COLO829 (cell line): ENCODE measurements around the gene PALD1.
A peak's percentile ranks its signal among the peaks of the same experiment; 100 is the strongest.

Experiments
- DNase-seq: peaks from one replicate; pipeline ENCODE4 v3.0.0; 2012; ENCODE audit warnings: low spot score

The PALD1 gene

DNA sequence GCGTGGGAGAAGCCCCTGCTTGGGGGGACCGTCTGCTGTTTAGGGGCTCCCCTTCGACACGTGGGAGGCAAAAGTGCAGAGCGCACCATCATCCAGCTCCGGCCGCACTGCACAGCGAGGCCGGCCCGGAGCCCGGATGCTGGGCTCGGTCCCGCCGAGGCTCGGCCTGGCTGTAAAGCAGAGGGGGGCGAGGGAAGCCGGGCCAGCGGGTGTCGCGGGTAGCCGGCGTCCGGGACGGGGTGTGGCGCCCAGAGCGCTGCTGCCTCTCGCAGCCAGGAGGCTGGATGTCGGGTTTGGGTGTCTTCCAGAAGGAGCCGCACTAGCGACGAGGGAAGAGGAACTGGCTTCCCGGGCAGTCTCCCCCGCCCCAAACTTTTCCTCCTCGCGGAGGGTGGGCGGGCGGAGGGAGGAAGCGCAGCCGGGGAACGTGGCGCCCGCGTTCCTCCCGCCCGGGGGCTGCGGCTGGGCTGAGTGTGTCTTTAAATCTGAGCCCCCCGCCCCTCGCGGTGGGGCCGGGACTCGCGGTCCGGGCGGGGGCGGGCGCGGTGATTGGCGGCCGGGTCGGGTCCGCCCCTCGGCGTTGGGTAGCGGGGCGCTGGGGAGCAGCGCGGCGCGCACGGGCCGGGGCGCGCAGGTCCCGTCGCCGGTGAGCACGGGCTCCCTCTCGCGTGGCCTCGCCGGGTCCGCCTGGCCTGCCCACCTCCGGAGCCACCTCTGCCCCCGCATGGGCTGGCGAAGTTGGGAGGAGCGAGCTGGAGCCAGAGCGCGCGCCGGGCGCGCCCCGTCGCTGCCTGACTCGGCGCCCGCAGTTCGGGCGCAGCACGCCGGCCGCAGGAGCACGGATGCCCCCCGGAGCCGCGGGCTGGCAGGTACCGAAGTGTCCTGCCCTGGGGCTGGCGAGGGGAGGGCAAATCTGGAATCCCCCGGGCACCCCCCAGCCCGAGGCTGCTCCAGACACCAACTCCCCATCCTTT is at the start of gene PALD1:
TSS of gene PALD1 (plus strand) at position 577 of the 974 bp plus-strand sequence. CDS start 47,185 bp downstream, outside the sequence.
- DNase-seq, result no peak

DNA sequence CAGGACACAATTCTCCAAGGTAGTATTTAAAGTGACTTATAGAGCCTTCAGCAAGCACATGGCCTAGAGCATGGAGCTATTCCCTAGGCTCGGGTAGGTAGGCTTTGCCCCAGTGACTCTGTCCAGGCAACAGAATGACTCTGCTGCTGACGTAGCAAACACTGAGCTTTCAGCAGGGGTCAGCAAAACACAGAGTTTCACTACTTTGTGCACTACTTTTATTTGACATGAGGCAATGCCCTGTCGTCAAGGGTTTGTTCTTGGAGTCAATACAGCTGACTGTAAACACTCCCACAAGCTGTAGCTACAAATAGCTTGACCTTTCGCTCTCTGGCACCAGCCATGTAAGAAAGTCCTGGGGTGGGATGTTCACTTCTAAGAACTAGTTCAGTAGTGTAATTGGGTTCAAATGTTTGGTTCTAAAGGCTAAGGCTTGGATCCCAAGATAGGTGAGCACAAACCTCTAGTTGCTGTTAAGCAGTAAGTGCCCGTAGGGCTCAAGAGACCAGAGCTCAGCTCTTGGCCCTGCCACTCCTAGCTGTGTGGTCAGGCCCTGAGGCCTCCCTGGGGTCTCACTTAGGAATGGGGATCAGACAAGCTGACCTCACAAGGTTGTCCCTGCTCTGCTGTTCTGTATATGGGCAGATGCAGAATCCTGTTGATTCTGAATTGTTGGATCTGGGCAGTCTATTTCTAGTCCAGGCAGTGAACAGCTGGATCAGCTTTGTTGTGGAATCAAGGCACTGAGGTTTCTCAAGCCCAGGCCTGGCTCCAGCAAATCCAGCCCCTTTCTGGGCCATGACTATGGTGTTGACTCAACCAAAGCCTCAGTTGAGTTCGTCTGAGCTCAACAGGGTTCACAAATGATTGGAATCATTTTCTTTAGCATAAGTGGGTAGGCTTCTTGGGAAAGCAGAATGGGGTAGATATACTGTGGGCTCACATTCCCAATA is 47.8 kb upstream of the PALD1 start:
- no peak for DNase-seq

DNA sequence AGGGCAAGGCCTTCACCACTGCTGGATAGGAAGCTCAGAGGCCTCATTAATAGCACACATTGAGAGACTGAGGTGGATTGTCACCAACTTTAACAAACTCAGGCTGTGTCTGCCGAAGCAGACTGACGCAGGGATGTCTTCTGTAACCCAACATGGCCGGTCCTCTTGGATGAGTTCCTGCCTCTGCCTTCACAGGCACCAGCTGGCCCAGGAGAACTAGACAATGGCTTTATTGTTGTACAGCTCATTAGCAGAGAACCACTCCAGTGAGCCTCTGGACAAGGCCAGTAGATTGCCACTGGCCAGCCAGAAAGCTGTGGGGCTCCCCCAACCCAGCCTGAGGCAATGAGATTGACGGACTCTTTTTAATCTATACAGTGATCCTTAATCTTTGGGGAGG is 46.5 kb upstream of the PALD1 start:
- peak; percentile 79 for DNase-seq

DNA sequence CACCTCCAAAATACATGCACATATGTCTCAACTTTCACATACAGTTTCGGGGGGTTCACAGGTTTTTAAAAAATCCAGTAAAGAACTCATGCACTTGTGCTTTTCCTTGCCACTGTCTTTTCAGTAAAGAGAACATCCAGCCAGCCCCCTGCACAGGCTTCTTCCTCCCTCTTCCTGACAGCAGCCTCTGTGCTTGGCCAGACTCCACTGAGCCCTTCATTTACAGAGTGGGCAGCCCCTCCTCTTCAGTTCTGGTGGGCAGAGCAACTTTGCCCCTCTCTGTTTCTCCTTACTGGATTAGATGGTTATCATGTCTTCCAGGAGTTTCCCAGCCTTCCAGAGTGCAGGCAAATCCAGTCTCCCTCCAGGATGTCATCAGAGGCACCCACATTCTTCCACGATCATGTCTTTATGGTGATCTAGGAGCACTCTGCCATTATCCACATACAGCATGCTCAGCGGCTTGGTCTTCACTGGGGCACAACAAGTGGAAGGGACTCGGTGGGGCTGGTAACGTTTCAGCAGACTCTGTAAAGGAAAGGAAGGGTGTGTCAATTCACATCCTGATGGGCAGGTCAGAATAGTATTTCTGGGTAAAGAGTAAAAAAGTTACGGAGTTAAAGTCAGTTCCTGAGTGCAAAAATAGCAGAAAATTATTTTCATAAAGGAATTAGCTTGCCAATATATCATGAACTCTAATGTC is 45.9 kb upstream of the PALD1 start:
- DNase-seq, result no peak

DNA sequence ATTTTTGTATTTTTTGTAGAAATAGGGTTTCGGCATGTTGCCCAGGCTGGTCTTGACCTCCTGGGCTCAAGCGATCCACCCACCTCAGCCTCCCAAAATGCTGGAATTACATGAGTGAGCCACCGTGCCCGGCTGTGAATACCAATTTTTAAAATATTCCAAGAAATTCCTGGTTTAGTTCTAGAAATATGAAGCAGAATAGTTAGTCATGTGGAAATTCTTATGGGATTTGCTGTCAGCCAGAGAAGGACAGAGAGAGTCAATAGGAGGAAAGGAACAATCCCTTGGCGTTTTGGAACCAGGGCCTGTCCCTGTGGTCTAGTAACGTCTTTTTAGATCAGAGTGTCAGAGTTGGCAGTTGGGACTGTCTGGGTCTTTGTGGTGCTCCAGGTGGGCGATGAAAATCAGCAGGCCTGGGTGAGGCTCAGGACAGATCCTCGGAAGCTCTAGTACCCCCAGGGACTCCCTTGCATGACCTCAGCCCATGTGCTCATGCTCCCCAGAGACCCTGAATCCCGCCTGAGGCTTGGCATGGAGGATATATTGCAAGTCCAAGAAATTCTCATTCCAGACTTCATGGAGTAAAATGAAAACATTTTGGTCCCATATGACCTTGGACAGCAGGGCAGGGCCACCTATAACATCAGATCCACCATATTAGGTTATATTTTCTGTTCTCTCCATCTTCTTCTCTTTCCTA is 44.8 kb upstream of the PALD1 start:
- no peak for DNase-seq

DNA sequence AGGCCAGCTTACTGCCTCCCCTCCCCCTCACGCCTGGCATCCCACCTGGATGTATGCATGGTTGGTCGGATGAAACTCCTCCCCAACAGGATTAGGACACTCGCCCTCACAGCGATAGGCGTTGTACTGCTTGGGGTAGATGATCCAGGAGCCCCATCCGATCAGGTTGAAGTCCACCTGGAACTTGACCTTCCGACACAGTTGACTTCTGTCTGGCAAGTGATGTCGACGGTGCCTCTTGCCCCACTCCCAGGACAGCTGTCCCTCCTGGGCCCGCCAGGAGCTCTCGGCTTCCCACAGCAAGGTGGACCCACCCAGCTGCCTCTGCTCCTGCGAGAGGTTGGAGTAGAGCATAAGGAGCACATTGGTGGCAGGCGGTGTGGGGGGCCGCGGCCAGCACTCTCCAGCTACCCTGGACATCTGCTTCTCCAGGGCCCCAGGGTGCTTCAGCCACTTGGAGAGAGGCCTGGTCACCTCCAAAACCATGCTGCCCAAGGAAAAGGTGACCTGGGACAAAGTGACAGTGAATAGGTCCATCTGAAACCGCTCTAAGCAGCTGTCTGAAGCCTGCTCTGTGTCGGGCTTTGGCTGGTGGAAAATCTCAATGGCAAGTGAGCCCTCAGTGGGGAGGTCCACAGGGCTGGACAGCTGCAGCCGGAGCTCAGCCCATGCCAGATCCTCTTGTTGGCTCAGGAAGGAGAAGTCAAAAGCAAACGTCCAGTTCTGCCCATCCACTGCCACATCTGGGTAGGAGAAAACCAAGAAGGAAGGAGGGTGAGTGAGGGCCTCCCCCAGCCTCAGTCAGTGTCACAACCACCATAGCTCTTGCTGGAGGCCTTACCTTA is 43.1 kb upstream of the PALD1 start:
- DNase-seq, result no peak

DNA sequence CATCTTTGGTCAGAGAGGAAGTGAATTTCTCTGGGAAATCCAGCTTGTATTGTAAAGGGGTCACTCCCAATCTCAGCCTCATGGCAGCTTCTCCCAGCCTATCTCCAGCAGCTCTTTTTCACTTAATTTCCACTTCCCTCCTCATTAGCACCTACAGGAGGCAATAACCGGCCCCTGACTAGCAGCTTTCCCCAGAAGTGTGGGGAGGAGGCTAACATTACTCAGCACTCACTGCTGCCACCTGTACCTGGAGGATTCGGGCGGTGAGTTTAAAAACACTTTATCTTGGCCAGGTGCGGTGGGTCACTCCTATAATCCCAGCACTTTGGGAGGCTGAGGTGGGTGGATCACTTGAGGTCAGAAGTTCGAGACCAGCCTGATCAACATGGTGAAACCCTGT is 40.8 kb upstream of the PALD1 start:
- DNase-seq, result no peak

DNA sequence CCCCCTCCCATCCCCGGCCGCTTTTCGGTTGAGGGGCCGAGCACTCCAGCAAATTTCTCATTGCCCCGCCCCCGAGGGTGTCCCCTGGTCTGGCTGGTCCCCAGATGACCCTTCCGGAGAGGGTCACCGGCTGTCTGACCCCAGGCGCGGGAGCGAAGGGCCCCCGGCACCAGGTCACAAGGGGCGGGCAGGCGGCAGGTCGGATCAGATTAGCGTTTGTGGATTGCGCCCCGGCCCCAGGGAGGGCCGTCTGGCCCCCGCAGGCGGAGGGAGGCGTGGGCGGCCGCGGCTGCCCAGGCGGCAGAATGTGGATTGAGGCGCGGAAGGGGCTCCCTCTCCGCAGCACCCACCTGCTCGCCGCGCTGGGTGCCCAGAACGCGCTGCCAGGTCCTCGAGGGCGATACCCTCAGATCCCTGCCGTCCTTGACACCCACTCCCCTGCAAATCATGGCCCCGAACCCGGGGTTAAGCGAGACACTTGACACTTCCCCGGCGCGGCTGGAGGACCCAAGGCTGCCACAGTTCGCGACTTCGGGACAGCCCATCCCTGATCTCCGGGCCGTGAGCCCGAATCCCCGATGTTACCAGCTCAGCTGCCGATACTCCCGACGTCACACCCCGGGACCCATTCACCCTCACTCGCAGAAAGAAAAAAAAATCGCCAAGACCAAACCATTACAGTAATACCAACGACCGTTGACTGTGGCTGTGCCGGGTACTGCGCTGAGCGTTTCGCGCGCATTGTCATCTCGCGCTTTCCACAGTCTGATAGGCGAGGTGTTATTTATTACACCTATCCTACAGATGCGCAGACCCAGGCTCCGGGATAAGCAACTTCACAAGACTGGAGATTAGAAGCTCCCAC is 38.0 kb upstream of the PALD1 start:
- no peak for DNase-seq

DNA sequence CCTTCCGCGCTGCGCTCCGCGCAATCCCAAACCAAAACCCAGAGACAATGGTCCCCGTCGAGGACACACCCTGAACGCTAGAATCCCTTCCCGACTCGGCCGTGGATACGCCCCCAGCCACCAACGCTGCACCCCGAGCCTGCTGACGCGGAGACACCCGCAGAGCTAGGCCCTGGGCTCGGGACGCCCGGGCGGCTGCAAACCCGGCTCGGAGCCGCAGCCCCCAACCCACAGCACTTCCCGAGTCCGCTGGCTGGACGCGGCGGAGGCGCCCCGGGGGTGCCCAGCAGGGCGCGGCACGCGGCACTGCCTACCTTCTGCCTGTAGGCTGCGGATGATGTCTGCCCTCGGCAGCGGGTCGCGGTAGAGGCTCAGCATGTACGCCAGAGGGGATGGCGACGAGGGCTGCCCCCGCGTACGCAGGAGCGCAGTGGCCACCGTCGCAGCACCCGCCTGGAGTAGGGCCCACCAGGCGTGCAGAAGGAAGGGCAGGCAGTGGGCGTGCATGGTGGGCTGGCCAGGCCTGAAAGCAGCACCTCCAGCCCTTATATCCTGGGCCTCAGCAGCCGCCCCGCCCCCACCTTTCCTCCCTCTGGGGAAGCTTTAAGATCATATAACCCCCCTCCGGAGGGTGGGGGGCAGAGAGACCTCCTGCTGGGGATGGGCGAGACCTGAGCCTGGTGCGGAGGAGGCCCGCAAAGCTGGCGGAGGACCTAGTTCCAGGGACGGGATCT is 37.2 kb upstream of the PALD1 start, which contains the start of gene NODAL:
TSS of gene NODAL (minus strand) at position 521 of the 734 bp plus-strand sequence. CDS start at position 507, 14 bp downstream.
- DNase-seq, result no peak

DNA sequence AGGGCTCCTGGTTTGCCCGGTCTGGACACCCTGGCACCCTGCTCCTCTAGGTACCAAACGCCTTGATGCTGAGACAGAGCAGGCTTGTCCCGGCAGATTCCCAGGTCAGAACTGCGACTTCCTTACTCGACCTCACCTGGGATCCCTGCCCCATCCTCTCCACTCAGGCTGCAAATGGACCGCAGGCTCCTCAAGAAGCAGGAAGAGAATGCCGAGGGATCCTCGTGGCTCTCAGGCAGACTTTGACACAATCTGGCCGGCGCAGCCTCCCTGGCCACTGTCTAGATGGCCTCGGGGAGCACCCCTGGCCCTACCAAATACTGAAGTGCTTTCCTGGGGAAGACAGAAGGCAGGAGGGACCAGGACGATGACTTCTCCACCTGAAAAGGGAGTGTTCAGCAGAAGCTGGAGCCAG is 36.7 kb upstream of the PALD1 start:
- no peak for DNase-seq

DNA sequence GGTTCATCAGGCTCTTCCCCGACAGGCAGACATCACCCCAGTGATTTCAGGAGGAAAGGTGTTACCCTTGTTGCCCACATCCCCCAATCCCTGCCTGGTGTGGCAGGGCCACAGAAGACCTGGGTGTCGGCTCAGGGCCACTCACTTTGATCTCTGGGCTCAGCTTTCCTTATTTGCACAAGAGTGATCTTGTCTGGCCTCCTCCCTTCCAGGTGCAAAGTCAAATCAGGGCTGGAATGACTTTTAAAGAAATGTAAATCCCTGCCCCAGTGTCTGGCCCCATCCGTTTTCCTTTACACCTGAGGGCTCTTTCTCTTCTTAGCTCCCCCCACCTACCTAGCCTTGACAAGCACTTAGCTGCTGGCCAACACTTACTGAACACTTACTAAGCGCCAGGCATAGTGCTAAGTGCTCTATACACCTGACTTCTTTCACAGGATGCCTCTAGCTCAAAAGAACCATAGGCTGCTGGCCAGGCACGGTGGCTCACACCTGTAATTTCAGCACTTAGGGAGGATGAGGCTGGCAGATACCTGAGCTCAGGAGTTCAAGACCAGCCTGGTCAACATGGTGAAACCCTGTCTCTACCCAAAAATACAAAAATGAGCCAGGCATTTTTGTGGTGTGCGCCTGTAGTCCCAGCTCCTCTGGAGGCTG is 36.1 kb upstream of the PALD1 start:
- DNase-seq, result no peak

DNA sequence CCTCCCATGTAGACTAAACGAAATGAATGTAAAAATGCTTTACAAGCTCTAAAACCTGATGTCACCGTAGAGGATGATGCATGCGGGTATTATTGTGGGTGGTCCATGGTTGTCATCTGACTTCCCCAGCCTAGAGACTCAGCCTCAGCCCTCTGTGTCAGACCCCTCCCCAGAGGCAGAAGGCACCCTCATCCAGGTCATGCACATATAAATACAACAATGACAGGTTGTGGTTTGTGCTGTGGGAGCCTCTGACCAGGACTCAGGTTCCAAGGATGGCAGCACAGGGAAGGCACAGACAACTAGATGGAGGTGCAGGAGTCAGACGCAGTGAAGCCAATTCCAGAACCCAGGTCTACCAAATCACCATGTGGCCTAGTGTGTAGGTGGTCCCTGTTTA is 33.8 kb upstream of the PALD1 start:
- DNase-seq, result no peak

DNA sequence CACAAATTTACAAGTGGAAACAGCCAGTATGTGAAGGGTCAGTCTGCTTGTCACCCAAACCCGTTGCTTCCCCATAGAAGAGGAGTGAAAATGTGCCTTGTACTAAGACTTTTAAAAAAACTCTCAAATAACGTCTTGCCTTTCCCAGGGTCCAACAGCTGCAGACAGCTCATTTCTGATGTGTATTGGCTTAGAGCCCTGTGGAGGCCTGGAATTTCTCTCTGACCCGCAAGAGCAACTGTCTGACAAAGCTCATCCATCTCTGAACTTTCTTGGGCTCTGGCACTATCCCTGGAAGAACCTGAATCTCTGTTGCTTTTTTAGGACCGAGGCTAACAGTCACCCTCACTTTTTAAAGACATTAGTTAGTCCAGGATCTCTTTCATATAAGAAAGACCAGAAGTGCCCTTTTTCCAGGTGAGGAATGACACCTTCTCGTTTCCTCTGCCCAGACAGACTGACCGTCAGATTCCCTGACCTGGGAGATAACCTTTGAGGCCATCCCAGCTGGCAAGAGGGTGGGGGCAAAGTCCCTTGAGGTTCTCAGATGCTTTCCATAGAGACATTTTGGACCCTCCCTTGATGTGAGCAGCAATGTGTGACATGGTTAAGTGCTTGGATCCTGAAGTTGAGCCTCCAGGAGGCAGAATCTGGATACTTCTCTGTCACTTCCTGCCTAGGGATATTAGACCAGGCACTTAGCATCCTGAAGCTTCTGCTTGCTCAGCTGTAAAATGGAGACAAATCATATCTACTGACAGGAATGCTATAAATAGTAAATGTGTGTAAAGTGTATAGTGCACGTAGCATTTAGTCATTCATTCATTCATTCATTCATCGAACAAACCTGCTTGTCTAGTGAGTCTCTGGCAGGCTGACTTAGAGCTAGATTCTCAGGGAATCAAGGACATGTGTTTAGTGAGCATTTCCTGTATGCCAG is 32.6 kb upstream of the PALD1 start:
- no peak for DNase-seq

DNA sequence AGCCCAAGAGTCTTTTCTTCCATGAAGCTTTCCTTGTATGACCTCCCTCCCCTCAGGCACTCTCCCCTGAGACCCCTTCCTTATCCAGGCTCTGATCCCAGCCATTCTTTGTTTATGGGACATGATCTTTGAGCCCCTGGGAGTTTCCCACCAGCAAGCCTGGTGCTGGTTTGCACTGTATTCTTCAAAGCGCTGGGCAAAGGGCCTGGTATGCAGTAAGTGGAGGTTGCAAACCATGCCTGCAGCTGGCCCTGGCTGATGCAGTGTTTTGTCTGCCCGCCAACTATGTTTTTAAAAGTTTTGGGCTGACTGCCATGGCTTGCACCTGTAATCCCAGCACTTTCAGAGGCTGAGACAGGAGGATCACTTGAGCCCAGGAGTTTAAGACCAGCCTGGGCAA is 30.3 kb upstream of the PALD1 start:
- no peak for DNase-seq

DNA sequence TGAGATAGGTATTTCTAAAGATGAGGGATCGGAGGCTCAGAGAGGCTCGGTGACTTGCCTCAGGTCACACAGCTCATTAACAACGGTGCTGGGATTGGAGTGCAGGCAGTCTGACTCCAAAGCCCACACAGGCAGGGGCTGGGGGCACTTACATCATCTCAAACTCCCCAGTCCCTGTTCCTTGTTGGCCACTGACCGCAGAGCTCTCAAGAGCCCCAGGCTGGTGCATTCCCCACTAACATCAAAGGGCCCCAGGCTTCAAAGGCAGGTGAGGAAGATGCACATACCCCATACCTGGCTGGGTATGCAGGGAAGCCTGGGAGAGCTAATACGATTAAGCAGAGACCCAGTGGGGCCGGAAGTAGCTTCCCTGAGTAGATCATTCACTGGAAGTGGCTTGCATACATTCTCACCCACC is 23.3 kb upstream of the PALD1 start:
- DNase-seq, result no peak

DNA sequence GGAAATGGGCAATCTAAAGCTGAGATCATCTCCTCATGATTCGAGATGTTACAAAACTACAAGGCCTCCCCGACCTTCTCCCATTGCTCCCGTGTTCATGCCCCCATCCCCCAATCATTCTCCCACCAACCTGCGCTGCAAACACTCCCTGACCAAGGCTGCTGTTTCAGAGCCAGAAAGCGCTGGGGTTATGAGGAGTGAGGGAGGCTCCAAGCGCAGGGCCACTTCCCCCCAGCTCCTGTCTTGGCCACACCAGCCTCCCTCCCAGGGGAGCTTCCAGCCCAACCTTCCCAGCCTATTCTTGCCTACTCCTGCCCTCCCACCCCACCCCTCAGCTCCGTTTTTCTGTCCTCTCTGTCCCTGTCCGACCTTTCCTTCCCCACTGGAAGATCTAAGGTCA is 22.4 kb upstream of the PALD1 start:
- no peak for DNase-seq

DNA sequence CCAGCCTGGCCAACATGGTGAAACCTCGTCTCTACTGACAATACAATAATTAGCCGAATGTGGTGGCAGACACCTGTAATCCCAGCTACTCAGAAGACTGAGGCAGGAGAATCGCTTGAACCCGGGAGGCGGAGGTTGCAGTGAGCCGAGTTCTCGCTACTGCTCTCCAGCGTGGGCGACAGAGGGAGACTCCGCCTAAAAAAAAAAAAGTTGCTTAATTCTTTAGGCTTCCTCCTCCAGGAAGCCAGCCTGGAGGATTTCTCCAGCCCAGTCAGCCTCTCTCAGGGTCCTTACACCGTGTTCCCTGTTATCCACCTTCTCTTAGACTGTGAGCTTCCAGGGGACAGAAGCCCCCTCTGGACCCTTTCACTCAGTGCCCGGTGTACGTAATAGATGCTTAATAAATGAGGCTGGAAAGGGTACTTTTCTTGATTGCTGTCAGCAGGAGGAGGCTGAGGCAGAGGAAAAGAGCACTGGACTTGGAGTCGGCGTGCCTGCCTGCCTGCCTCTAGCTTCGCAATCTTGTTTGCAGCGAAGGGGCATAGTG is 20.7 kb upstream of the PALD1 start:
- DNase-seq, result no peak
